ENCODE data around the gene ACTN3. TPM values are rescaled to one million over a fixed set of nuclear protein-coding genes. Genes with fewer than 3 reads are reported as not detected.

Gene ACTN3
- total RNA-seq, 1 experiment from 2014 or later = not detected

- POLR2A ChIA-PET (ENCODE audit: low non-redundant PET) = no interaction called here
- Histone ChIP-seq H3K27me3 (replicated peaks; ENCODE audit: insufficient read depth, low read depth, low read length, poor library complexity) (no peaks in the 10 kb centered on the region), H3K27ac (ENCODE audit: low read depth, low read length, poor library complexity, severe bottlenecking) (no peak overlapping the region), H3K4me1 (ENCODE audit: insufficient read depth, low read length, poor library complexity, severe bottlenecking) (peaks cover 4% of the 10 kb centered on the region), H3K4me3 (ENCODE audit: low read depth, low read length, poor library complexity, severe bottlenecking) (no peak overlapping the region), H3K36me3 (ENCODE audit: insufficient read depth, low read length, poor library complexity, severe bottlenecking) (peaks cover 6% of the 10 kb centered on the region), H3K9me3 (ENCODE audit: low read depth, low read length, poor library complexity, severe bottlenecking) (no peaks in the 10 kb centered on the region)
- intact Hi-C loops (cut with micrococcal nuclease; ENCODE audit: unreplicated experiment) = no loop called here
- DNase-seq (ENCODE audit: low spot score) = no peak
- no TSS peak for BruUV-seq (replicated peaks)
- TF ChIP-seq, protein P1, sequence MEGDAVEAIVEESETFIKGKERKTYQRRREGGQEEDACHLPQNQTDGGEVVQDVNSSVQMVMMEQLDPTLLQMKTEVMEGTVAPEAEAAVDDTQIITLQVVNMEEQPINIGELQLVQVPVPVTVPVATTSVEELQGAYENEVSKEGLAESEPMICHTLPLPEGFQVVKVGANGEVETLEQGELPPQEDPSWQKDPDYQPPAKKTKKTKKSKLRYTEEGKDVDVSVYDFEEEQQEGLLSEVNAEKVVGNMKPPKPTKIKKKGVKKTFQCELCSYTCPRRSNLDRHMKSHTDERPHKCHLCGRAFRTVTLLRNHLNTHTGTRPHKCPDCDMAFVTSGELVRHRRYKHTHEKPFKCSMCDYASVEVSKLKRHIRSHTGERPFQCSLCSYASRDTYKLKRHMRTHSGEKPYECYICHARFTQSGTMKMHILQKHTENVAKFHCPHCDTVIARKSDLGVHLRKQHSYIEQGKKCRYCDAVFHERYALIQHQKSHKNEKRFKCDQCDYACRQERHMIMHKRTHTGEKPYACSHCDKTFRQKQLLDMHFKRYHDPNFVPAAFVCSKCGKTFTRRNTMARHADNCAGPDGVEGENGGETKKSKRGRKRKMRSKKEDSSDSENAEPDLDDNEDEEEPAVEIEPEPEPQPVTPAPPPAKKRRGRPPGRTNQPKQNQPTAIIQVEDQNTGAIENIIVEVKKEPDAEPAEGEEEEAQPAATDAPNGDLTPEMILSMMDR (conservative IDR thresholded peaks at IDR 0.05; ENCODE audit: low read depth, low read length) = no peak
- TF ChIP-seq EZH2 (IDR thresholded peaks at IDR 0.05; ENCODE audit: borderline replicate concordance, low read depth, low read length, poor library complexity, severe bottlenecking) = no peak
- CTCF ChIA-PET = no interaction called here
Observed at GRCh38 chr11:66505276-66505816, 41.4 kb upstream of the ACTN3 start.

DNA sequence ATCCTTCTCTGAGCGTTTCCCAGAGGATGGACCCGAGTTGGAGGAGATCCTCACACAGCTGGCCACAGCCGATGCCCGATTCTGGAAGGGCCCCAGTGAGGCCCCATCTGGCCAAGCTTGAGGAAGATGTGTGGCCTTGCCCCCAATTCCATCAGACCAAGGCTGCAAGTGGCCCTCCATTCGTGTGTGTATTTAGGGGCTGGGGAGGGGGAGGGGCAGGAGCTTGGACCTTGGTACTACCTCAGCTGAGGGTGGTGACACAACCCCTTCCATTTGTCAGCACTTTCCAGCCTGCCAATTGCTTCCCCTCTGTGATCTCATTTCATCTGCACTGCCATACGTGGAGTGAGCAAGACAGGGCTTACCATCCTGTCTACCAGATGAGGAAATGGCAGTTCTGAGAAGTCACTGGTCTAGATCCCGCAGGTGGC lies 37.6 kb upstream of the ACTN3 start:
- intact Hi-C loops (cut with micrococcal nuclease; ENCODE audit: unreplicated experiment) = no loop called here
- no peak for DNase-seq (ENCODE audit: low spot score)
- no TSS peak for BruUV-seq (replicated peaks)
- no peaks in the 10 kb centered on the region for H3K27me3 ChIP-seq (replicated peaks; ENCODE audit: insufficient read depth, low read depth, low read length, poor library complexity)
- H3K9me3 ChIP-seq (ENCODE audit: low read depth, low read length, poor library complexity, severe bottlenecking) = no peaks in the 10 kb centered on the region
- H3K36me3 ChIP-seq (ENCODE audit: insufficient read depth, low read length, poor library complexity, severe bottlenecking) = peaks cover 13% of the 10 kb centered on the region
- no peak overlapping the region for H3K27ac ChIP-seq (ENCODE audit: low read depth, low read length, poor library complexity, severe bottlenecking)
- POLR2A ChIA-PET (ENCODE audit: low non-redundant PET) = no interaction called here
- CTCF ChIA-PET = no interaction called here
- peaks cover 11% of the 10 kb centered on the region for H3K4me1 ChIP-seq (ENCODE audit: insufficient read depth, low read length, poor library complexity, severe bottlenecking)
- H3K4me3 ChIP-seq (ENCODE audit: low read depth, low read length, poor library complexity, severe bottlenecking) = no peak overlapping the region
- no peak for TF ChIP-seq EZH2 (IDR thresholded peaks at IDR 0.05; ENCODE audit: borderline replicate concordance, low read depth, low read length, poor library complexity, severe bottlenecking)
- TF ChIP-seq, protein P1 (conservative IDR thresholded peaks at IDR 0.05; ENCODE audit: low read depth, low read length) = no peak

- H3K27me3 ChIP-seq (replicated peaks; ENCODE audit: insufficient read depth, low read depth, low read length, poor library complexity) = no peaks in the 10 kb centered on the region
- peak within 1 kb of the TSS; percentile 67 for H3K4me3 ChIP-seq (ENCODE audit: low read depth, low read length, poor library complexity, severe bottlenecking)
- H3K36me3 ChIP-seq (ENCODE audit: insufficient read depth, low read length, poor library complexity, severe bottlenecking) = peaks cover 8% of the 10 kb centered on the region
- DNase-seq (ENCODE audit: low spot score) = peak; percentile 93
- intact Hi-C loops (cut with micrococcal nuclease; ENCODE audit: unreplicated experiment) = no loop called here
- CTCF ChIA-PET = interaction anchor here (0.6 to 0.9 kb wide), 2 partner anchors 19 to 209 kb away, joined by 3 to 6 read pairs; no protein-coding TSS in a partner anchor
- POLR2A ChIA-PET (ENCODE audit: low non-redundant PET) = no interaction called here
- TF ChIP-seq, protein P1 (conservative IDR thresholded peaks at IDR 0.05; ENCODE audit: low read depth, low read length) = no peak
- no peak for TF ChIP-seq EZH2 (IDR thresholded peaks at IDR 0.05; ENCODE audit: borderline replicate concordance, low read depth, low read length, poor library complexity, severe bottlenecking)
- BruUV-seq (replicated peaks) = no TSS peak
- H3K27ac ChIP-seq (ENCODE audit: low read depth, low read length, poor library complexity, severe bottlenecking) = peak within 1 kb of the TSS; percentile 55
- no peaks in the 10 kb centered on the region for H3K9me3 ChIP-seq (ENCODE audit: low read depth, low read length, poor library complexity, severe bottlenecking)
- peaks cover 11% of the 10 kb centered on the region for H3K4me1 ChIP-seq (ENCODE audit: insufficient read depth, low read length, poor library complexity, severe bottlenecking)
Observed at GRCh38 chr11:66510271-66510989, 36.3 kb upstream of the ACTN3 start, which contains the start of gene BBS1. Gene BBS1 (plus strand): TSS chr11:66510635. CDS start chr11:66510660, 25 bp downstream.
